GM23338 (cell line): ENCODE measurements around the gene CSF1R. TPM values are rescaled to one million over a fixed set of nuclear protein-coding genes. Genes with fewer than 3 reads are reported as not detected.

Experiments used
- ATAC-seq: fragments of 200-7000 bp; cut with Tn5 transposase; 3 replicates; pipeline ENCODE4 v1.9.1; 2020
- DNase-seq: peaks from one replicate; pipeline ENCODE4 v3.0.0-alpha.2; 2015; ENCODE audit warnings: low spot score
- H2AFZ ChIP-seq: fragments of 200-600 bp; sonication (generic); 2 replicates; pipeline ENCODE4 v1.8.0; 2016; ENCODE audit warnings: antibody characterized with exemption, mild to moderate bottlenecking, moderate library complexity
- H3F3A ChIP-seq: fragments of 200-600 bp; sonication (generic); replicated peaks from 2 replicates; pipeline ENCODE4 v1.8.0; 2017; ENCODE audit warnings: antibody characterized with exemption, mixed run types, low read depth
- H3K27ac ChIP-seq: fragments of 200-600 bp; sonication (generic); 2 replicates; pipeline ENCODE4 v1.6.1; 2016; ENCODE audit warnings: low read depth
- H3K27me3 ChIP-seq: fragments of 200-600 bp; sonication (generic); 2 replicates; pipeline ENCODE4 v1.8.0; 2016; ENCODE audit warnings: mild to moderate bottlenecking, mixed run types, moderate library complexity; ENCODE audit not compliant: insufficient read depth
- H3K36me3 ChIP-seq: fragments of 200-600 bp; sonication (generic); 2 replicates; pipeline ENCODE4 v1.8.0; 2016; ENCODE audit warnings: mild to moderate bottlenecking; ENCODE audit not compliant: insufficient read depth
- H3K4me1 ChIP-seq: fragments of 200-600 bp; sonication (generic); 2 replicates; pipeline ENCODE4 v1.8.0; 2016; ENCODE audit warnings: mild to moderate bottlenecking, moderate library complexity; ENCODE audit not compliant: insufficient read depth
- H3K4me2 ChIP-seq: fragments of 200-600 bp; sonication (generic); 2 replicates; pipeline ENCODE4 v1.7.1; 2017; ENCODE audit warnings: mixed run types
- H3K4me3 ChIP-seq: fragments of 200-600 bp; sonication (generic); 2 replicates; pipeline ENCODE4 v1.6.1; 2016; ENCODE audit warnings: mixed run types
- H3K79me2 ChIP-seq: fragments of 200-600 bp; sonication (generic); replicated peaks from 2 replicates; pipeline ENCODE4 v1.8.0; 2017; ENCODE audit warnings: mild to moderate bottlenecking; ENCODE audit not compliant: insufficient read depth
- H3K9me2 ChIP-seq: fragments of 200-600 bp; sonication (generic); 2 replicates; pipeline ENCODE4 v1.8.0; 2017; ENCODE audit not compliant: insufficient read depth
- H4K20me1 ChIP-seq: fragments of 200-600 bp; sonication (generic); replicated peaks from 2 replicates; pipeline ENCODE4 v1.8.0; 2017; ENCODE audit warnings: mild to moderate bottlenecking; ENCODE audit not compliant: insufficient read depth
- H3K27ac Mint-ChIP-seq: 2 replicates; pipeline ENCODE4 v1.8.0; 2020; ENCODE audit warnings: inconsistent platforms, mild to moderate bottlenecking, moderate library complexity, mixed read lengths
- H3K27me3 Mint-ChIP-seq: 3 replicates; pipeline ENCODE4 v1.8.0; 2022; ENCODE audit warnings: low read depth, mild to moderate bottlenecking, moderate library complexity, mixed read lengths, inconsistent platforms; ENCODE audit not compliant: insufficient read depth, poor library complexity
- H3K36me3 Mint-ChIP-seq: 3 replicates; pipeline ENCODE4 v1.8.0; 2021; ENCODE audit warnings: low read depth, mild to moderate bottlenecking, inconsistent platforms, moderate library complexity, mixed read lengths
- H3K4me1 Mint-ChIP-seq: 3 replicates; pipeline ENCODE4 v1.8.0; 2020; ENCODE audit warnings: mild to moderate bottlenecking, inconsistent platforms, mixed read lengths
- H3K4me3 Mint-ChIP-seq: 3 replicates; pipeline ENCODE4 v1.8.0; 2021; ENCODE audit warnings: moderate library complexity, mild to moderate bottlenecking, inconsistent platforms, mixed read lengths
- H3K9me3 Mint-ChIP-seq: 3 replicates; pipeline ENCODE4 v1.8.0; 2020; ENCODE audit warnings: moderate library complexity, mild to moderate bottlenecking, inconsistent platforms, mixed read lengths
- CREB1 ChIP-seq: fragments of 250-450 bp; sonication (Bioruptor Pico); IDR thresholded peaks from 2 replicates; pipeline ENCODE4 v1.5.0; 2020; ENCODE audit warnings: low read depth, mild to moderate bottlenecking, moderate library complexity
- EZH2 ChIP-seq: fragments of 200-600 bp; sonication (generic); IDR thresholded peaks from one replicate; pipeline ENCODE4 v1.8.0; 2017; ENCODE audit warnings: antibody characterized with exemption, mild to moderate bottlenecking, low read depth; ENCODE audit not compliant: unreplicated experiment
- EZH2phosphoT487 ChIP-seq: fragments of 200-600 bp; sonication (generic); IDR thresholded peaks from one replicate; pipeline ENCODE4 v1.8.1; 2018; ENCODE audit warnings: antibody characterized with exemption; ENCODE audit not compliant: unreplicated experiment
- JUNB ChIP-seq: IDR thresholded peaks from one replicate; pipeline ENCODE4 v1.6.1; 2016; ENCODE audit warnings: antibody characterized with exemption; ENCODE audit not compliant: unreplicated experiment
- NANOG ChIP-seq: IDR thresholded peaks from 2 replicates; pipeline ENCODE4 v1.6.1; 2016; ENCODE audit warnings: antibody characterized with exemption, borderline replicate concordance
- POLR2AphosphoS5 ChIP-seq: IDR thresholded peaks from 2 replicates; pipeline ENCODE4 v1.6.1; 2016; ENCODE audit warnings: antibody characterized with exemption, low read depth
- STAT1 ChIP-seq: IDR thresholded peaks from one replicate; pipeline ENCODE4 v1.6.1; 2016; ENCODE audit warnings: antibody characterized with exemption; ENCODE audit not compliant: unreplicated experiment
- ZNF114 ChIP-seq: fragments of 250-450 bp; sonication (Bioruptor Pico); IDR thresholded peaks from 2 replicates; pipeline ENCODE4 v1.5.0; 2020; ENCODE audit warnings: mild to moderate bottlenecking, moderate library complexity
- ZNF331 ChIP-seq: fragments of 250-450 bp; sonication (Bioruptor Pico); IDR thresholded peaks from 2 replicates; pipeline ENCODE4 v1.5.0; 2020; ENCODE audit warnings: low read depth, mild to moderate bottlenecking, moderate library complexity
- polyA plus RNA-seq: library from polyadenylated mRNA; unstranded; fragments of >200 nt; fragmentation: Nextera tagmentation; extraction: Ambion mirVana; gene quantifications from 2 replicates; pipeline ENCODE4 v1.2.1, GENCODE V29; 2016
- total RNA-seq: library from RNA; depleted of rRNA; stranded (reverse); fragments of >200 nt; shearing (Covaris generic); gene quantifications from 2 replicates; pipeline ENCODE4 v1.2.3, GENCODE V29; 2014
- TF ChIP-seq, protein P1 (sequence below), 2 experiments: fragments of 200-600 bp in 1 of 2; sonication (generic) in 1 of 2; conservative IDR thresholded peaks; 2 replicates each; pipeline versions ENCODE4 v1.5.1 to v1.6.1; 2016 to 2017; ENCODE audit warnings: antibody characterized with exemption in 2 of 2, low read depth in 2 of 2, mild to moderate bottlenecking in 2 of 2, moderate library complexity in 1 of 2
- TF ChIP-seq, protein P2 (sequence below): IDR thresholded peaks from one replicate; pipeline ENCODE4 v1.6.1; 2018; ENCODE audit warnings: antibody characterized with exemption; ENCODE audit not compliant: unreplicated experiment
- TF ChIP-seq, protein P3 (sequence below): fragments of 250-450 bp; sonication (Bioruptor Pico); IDR thresholded peaks from 2 replicates; pipeline ENCODE4 v1.5.0; 2020; ENCODE audit warnings: mild to moderate bottlenecking, moderate library complexity
- TF ChIP-seq, protein P4 (sequence below): IDR thresholded peaks from 2 replicates; pipeline ENCODE4 v1.6.1; 2016; ENCODE audit warnings: antibody characterized with exemption

Gene CSF1R
- total and polyA plus RNA-seq, 2 experiments from 2014 or later = 0.21 TPM; not detected in 1

DNA sequence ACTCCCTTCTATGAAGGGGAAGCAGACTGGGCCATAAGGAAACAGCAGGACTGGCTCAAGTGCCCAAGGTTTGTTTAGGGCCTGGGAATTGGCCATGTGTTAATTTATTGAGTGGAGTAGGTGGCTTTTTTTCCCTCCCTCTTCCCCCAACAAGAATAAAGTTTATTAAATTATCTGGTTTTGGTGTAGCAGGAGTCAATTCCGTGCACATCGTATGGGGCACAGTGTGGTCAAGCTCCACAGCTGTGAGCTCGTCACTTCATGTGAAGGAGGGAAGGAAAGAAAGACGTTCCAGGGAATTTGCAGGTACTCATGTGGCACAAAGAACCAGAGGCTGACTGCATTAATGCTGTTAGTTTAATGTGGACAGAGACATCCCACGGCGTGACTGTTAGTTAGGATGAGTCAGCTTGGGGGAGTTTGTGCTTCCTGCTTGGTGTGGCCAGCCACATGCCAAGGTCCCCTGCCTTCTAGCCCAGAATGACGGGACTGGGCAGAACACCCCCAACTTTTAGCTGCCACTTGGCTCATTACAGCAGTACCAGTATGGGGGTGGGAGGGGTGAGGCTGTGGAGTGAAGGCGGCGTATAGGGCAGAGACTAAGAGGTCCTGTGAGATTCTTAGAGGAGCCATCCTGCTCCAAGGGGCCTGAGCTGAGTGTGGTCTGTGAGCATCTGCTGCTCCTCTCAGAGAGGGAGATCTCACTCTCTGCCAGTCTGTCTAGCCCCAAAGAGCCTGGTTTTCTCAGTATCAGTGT, 33.2 kb downstream of the CSF1R start:
- Histone ChIP-seq H3K36me3 (peaks cover 14% of the 10 kb centered on the region), H3K27ac (no peak overlapping the region)

More for the DNA sequence above, 33.2 kb downstream of the CSF1R start:
- H3K4me3 Mint-ChIP-seq = no peak overlapping the region
- peaks cover 6% of the 10 kb centered on the region; the same call in 1 of the 2 replicates for H3K4me1 ChIP-seq
- H3K79me2 ChIP-seq = no peaks in the 10 kb centered on the region
- no peak overlapping the region for H3K4me3 ChIP-seq
- H3K27me3 Mint-ChIP-seq = peaks cover 7% of the 10 kb centered on the region
- no peak overlapping the region for H2AFZ ChIP-seq
- no peak overlapping the region for H3K27ac Mint-ChIP-seq
- peaks cover 10% of the 10 kb centered on the region for H3K4me1 Mint-ChIP-seq
- no peaks in the 10 kb centered on the region for H3F3A ChIP-seq
- TF ChIP-seq JUNB = no peak
- no peak for TF ChIP-seq POLR2AphosphoS5
- no peak for TF ChIP-seq EZH2
- TF ChIP-seq, protein P1, sequence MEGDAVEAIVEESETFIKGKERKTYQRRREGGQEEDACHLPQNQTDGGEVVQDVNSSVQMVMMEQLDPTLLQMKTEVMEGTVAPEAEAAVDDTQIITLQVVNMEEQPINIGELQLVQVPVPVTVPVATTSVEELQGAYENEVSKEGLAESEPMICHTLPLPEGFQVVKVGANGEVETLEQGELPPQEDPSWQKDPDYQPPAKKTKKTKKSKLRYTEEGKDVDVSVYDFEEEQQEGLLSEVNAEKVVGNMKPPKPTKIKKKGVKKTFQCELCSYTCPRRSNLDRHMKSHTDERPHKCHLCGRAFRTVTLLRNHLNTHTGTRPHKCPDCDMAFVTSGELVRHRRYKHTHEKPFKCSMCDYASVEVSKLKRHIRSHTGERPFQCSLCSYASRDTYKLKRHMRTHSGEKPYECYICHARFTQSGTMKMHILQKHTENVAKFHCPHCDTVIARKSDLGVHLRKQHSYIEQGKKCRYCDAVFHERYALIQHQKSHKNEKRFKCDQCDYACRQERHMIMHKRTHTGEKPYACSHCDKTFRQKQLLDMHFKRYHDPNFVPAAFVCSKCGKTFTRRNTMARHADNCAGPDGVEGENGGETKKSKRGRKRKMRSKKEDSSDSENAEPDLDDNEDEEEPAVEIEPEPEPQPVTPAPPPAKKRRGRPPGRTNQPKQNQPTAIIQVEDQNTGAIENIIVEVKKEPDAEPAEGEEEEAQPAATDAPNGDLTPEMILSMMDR (conservative IDR thresholded peaks at IDR 0.05; ENCODE audit: low read depth in 2 of 2) = no peak
- no peak for TF ChIP-seq STAT1
- no peak for TF ChIP-seq ZNF114
- TF ChIP-seq CREB1 = no peak
- TF ChIP-seq ZNF331 = no peak
- TF ChIP-seq EZH2phosphoT487 = no peak
- TF ChIP-seq, protein P2, sequence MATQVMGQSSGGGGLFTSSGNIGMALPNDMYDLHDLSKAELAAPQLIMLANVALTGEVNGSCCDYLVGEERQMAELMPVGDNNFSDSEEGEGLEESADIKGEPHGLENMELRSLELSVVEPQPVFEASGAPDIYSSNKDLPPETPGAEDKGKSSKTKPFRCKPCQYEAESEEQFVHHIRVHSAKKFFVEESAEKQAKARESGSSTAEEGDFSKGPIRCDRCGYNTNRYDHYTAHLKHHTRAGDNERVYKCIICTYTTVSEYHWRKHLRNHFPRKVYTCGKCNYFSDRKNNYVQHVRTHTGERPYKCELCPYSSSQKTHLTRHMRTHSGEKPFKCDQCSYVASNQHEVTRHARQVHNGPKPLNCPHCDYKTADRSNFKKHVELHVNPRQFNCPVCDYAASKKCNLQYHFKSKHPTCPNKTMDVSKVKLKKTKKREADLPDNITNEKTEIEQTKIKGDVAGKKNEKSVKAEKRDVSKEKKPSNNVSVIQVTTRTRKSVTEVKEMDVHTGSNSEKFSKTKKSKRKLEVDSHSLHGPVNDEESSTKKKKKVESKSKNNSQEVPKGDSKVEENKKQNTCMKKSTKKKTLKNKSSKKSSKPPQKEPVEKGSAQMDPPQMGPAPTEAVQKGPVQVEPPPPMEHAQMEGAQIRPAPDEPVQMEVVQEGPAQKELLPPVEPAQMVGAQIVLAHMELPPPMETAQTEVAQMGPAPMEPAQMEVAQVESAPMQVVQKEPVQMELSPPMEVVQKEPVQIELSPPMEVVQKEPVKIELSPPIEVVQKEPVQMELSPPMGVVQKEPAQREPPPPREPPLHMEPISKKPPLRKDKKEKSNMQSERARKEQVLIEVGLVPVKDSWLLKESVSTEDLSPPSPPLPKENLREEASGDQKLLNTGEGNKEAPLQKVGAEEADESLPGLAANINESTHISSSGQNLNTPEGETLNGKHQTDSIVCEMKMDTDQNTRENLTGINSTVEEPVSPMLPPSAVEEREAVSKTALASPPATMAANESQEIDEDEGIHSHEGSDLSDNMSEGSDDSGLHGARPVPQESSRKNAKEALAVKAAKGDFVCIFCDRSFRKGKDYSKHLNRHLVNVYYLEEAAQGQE = no peak
- TF ChIP-seq, protein P3, sequence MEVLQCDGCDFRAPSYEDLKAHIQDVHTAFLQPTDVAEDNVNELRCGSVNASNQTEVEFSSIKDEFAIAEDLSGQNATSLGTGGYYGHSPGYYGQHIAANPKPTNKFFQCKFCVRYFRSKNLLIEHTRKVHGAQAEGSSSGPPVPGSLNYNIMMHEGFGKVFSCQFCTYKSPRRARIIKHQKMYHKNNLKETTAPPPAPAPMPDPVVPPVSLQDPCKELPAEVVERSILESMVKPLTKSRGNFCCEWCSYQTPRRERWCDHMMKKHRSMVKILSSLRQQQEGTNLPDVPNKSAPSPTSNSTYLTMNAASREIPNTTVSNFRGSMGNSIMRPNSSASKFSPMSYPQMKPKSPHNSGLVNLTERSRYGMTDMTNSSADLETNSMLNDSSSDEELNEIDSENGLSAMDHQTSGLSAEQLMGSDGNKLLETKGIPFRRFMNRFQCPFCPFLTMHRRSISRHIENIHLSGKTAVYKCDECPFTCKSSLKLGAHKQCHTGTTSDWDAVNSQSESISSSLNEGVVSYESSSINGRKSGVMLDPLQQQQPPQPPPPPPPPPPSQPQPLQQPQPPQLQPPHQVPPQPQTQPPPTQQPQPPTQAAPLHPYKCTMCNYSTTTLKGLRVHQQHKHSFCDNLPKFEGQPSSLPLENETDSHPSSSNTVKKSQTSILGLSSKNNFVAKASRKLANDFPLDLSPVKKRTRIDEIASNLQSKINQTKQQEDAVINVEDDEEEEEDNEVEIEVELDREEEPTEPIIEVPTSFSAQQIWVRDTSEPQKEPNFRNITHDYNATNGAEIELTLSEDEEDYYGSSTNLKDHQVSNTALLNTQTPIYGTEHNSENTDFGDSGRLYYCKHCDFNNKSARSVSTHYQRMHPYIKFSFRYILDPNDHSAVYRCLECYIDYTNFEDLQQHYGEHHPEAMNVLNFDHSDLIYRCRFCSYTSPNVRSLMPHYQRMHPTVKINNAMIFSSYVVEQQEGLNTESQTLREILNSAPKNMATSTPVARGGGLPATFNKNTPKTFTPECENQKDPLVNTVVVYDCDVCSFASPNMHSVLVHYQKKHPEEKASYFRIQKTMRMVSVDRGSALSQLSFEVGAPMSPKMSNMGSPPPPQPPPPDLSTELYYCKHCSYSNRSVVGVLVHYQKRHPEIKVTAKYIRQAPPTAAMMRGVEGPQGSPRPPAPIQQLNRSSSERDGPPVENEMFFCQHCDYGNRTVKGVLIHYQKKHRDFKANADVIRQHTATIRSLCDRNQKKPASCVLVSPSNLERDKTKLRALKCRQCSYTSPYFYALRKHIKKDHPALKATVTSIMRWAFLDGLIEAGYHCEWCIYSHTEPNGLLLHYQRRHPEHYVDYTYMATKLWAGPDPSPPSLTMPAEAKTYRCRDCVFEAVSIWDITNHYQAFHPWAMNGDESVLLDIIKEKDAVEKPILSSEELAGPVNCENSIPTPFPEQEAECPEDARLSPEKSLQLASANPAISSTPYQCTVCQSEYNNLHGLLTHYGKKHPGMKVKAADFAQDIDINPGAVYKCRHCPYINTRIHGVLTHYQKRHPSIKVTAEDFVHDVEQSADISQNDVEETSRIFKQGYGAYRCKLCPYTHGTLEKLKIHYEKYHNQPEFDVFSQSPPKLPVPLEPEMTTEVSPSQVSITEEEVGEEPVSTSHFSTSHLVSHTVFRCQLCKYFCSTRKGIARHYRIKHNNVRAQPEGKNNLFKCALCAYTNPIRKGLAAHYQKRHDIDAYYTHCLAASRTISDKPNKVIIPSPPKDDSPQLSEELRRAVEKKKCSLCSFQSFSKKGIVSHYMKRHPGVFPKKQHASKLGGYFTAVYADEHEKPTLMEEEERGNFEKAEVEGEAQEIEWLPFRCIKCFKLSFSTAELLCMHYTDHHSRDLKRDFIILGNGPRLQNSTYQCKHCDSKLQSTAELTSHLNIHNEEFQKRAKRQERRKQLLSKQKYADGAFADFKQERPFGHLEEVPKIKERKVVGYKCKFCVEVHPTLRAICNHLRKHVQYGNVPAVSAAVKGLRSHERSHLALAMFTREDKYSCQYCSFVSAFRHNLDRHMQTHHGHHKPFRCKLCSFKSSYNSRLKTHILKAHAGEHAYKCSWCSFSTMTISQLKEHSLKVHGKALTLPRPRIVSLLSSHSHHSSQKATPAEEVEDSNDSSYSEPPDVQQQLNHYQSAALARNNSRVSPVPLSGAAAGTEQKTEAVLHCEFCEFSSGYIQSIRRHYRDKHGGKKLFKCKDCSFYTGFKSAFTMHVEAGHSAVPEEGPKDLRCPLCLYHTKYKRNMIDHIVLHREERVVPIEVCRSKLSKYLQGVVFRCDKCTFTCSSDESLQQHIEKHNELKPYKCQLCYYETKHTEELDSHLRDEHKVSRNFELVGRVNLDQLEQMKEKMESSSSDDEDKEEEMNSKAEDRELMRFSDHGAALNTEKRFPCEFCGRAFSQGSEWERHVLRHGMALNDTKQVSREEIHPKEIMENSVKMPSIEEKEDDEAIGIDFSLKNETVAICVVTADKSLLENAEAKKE (CRISPR knock-in tag) = no peak
- TF ChIP-seq, protein P4, sequence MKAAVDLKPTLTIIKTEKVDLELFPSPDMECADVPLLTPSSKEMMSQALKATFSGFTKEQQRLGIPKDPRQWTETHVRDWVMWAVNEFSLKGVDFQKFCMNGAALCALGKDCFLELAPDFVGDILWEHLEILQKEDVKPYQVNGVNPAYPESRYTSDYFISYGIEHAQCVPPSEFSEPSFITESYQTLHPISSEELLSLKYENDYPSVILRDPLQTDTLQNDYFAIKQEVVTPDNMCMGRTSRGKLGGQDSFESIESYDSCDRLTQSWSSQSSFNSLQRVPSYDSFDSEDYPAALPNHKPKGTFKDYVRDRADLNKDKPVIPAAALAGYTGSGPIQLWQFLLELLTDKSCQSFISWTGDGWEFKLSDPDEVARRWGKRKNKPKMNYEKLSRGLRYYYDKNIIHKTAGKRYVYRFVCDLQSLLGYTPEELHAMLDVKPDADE = no peak
- no peak for TF ChIP-seq NANOG
- H3K4me2 ChIP-seq = no peak overlapping the region
- H4K20me1 ChIP-seq = no peaks in the 10 kb centered on the region
- H3K9me2 ChIP-seq = no peaks in the 10 kb centered on the region
- H3K9me3 Mint-ChIP-seq = no peaks in the 10 kb centered on the region; the same call in 2 of the 3 replicates
- ATAC-seq = no peak
- H3K36me3 Mint-ChIP-seq = peaks cover 55% of the 10 kb centered on the region
- no peaks in the 10 kb centered on the region for H3K27me3 ChIP-seq
- no peak for DNase-seq
